Measurements from ENCODE around the gene COL25A1.

- TF ChIP-seq CTCF (IDR thresholded peaks at IDR 0.05; ENCODE audit: extremely low read depth in 1 of 2, insufficient read depth in 1 of 2, low read depth in 1 of 2, low read length in 2 of 2): no peak
- TF ChIP-seq, protein P1, sequence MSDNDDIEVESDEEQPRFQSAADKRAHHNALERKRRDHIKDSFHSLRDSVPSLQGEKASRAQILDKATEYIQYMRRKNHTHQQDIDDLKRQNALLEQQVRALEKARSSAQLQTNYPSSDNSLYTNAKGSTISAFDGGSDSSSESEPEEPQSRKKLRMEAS (IDR thresholded peaks at IDR 0.05; ENCODE audit: insufficient read depth, insufficient read length): no peak
- no peak for TF ChIP-seq POLR2A (IDR thresholded peaks at IDR 0.05; ENCODE audit: low read depth, low read length)
- TF ChIP-seq POLR2AphosphoS5 (IDR thresholded peaks at IDR 0.05; ENCODE audit: insufficient read depth, low read depth, low read length): no peak
- TF ChIP-seq GATA2 (IDR thresholded peaks at IDR 0.05; ENCODE audit: insufficient read depth, insufficient read length, low read depth, low read length): no peak
- TF ChIP-seq EZH2 (IDR thresholded peaks at IDR 0.05; ENCODE audit: borderline replicate concordance, low read depth, low read length, severe bottlenecking): no peak
Observed at GRCh38 chr4:108846568-108846967, 455.9 kb downstream of the COL25A1 start.
